Measurements from ENCODE around the gene RPH3AL. TPM values are rescaled to one million over a fixed set of nuclear protein-coding genes. Genes with fewer than 3 reads are reported as not detected.
A peak's percentile ranks its signal among the peaks of the same experiment; 100 is the strongest.
"Not testable (repeated sequence)": the region's sequence is repeated elsewhere in the genome, so short reads cannot be mapped to it uniquely, and the experiment has no call there.

The RPH3AL gene
- total and polyA plus RNA-seq, 7 experiments from 2014 or later = 0.84 to 19.6 (median 4.3) TPM

DNA sequence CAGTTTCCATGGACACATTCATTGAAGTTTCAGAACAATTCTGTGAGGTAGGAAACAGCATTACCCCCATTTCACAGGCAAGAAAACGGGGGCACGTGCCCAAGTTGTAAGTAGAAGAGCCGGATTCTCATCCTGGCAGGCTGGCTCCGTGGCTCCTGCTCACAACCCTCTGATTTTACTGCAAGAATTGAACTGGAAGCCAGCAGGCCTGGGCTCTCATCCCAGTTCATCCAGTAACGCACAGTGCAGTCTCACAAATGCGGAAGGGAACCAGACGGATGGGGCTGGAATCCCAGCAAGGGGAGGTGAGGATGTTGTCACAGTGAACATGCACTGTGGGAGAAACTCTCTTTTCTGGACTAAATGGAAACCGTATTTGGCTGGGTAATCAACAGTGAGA is 130.4 kb downstream of the RPH3AL start:
- H3K27me3 Mint-ChIP-seq = no peaks in the 10 kb centered on the region
- no peaks in the 10 kb centered on the region for H3K36me3 Mint-ChIP-seq
- H3K4me1 Mint-ChIP-seq = no peaks in the 10 kb centered on the region
- intact Hi-C loops (cut with micrococcal nuclease) = no loop called here
- Histone ChIP-seq H3K4me3 (ENCODE audit: low read length) (no peak overlapping the region), H3K36me3 (ENCODE audit: control insufficient read depth in 2 of 3, insufficient read depth in 3 of 3, low read length in 3 of 3) (no peaks in the 10 kb centered on the region), H3K27me3 (ENCODE audit: control insufficient read depth in 2 of 2, insufficient read depth in 2 of 2, low read length in 2 of 2) (no peaks in the 10 kb centered on the region), H3K9me3 (ENCODE audit: control insufficient read depth in 2 of 3, low read length in 3 of 3) (no peaks in the 10 kb centered on the region), H3K27ac (ENCODE audit: low read depth, low read length) (no peak overlapping the region), H3K4me1 (ENCODE audit: control insufficient read depth in 2 of 2, insufficient read depth in 2 of 2, low read length in 2 of 2) (no peaks in the 10 kb centered on the region)
- H3K27ac Mint-ChIP-seq = no peak overlapping the region
- CTCF ChIA-PET = interaction anchor here (0.6 kb wide), 1 partner anchor 76 kb away, joined by 3 read pairs; no protein-coding TSS in a partner anchor
- H3K9me3 Mint-ChIP-seq = no peaks in the 10 kb centered on the region
- no peak overlapping the region for H3K4me3 Mint-ChIP-seq
- ATAC-seq (no peak), DNase-seq (no peak)
- POLR2A ChIA-PET = no interaction called here

DNA sequence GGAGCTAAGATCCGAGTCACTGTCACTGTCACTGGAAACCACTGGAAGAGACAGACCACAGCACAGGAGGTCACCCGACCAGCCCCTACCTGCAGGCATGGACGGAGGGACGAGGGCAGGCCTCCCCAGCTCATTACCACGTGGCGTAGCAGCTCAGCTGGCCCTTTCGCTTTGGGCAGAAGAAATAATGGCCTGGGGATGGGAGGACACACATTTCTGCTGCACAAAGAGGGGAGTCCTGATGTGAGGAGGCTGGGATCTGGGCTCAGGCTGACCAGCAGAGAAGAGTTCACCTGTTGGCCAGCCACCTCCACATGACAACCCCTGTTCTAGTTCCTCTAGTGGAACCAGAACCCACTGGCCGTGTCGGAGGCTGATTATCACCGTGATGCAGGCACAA is 132.9 kb downstream of the RPH3AL start:
- ATAC-seq = no peak
- Mint-ChIP-seq H3K4me1 (peaks cover 0 to 13% (median 0%) of the 10 kb centered on the region in 7 donors), H3K4me3 (no peak overlapping the region), H3K36me3 (no peaks in the 10 kb centered on the region), H3K27ac (no peak overlapping the region), H3K27me3 (no peaks in the 10 kb centered on the region), H3K9me3 (no peaks in the 10 kb centered on the region)
- intact Hi-C loops (cut with micrococcal nuclease) = no loop called here
- ChIA-PET CTCF (no interaction called here), POLR2A (no interaction called here)
- Histone ChIP-seq H3K36me3 (ENCODE audit: control insufficient read depth in 2 of 3, insufficient read depth in 3 of 3, low read length in 3 of 3) (no peaks in the 10 kb centered on the region), H3K4me1 (ENCODE audit: control insufficient read depth in 2 of 2, insufficient read depth in 2 of 2, low read length in 2 of 2) (no peaks in the 10 kb centered on the region), H3K27me3 (ENCODE audit: control insufficient read depth in 2 of 2, insufficient read depth in 2 of 2, low read length in 2 of 2) (no peaks in the 10 kb centered on the region), H3K27ac (ENCODE audit: low read depth, low read length) (no peak overlapping the region), H3K9me3 (ENCODE audit: control insufficient read depth in 2 of 3, low read length in 3 of 3) (no peaks in the 10 kb centered on the region), H3K4me3 (ENCODE audit: low read length) (no peak overlapping the region)
- no peak for DNase-seq

DNA sequence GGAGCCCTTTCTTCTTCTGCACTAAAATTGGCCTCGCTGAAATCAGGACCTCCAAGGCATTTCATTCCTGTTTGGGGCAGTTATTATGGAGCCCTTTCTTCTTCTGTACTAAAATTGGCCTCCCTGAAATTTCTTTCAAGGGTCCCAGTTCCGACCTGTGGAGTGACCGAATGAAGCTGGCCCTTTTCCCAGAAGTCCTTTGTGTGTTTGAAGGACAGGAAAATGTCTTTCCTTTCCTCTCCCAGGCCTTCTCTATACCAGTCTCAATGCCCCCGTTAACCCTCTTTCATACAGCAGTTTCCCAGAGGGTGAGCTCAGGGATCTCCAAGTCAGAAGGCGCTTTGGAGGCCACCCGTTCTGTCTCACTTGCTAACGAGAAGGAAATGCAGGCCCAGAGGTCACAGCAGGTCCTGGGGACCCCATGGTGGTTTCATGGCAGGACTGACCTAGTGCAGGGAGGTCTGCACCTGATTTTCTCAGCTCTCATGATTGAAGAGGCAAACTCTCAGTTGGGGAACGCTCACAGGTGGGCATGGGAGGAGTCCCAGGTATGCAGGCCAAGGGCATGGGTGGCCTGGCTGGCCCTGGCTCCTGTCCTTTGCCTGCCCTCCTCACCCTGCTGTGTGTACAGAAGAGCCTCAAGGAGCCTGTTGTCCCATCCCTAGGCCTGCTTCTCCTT is 134.0 kb downstream of the RPH3AL start:
- Mint-ChIP-seq H3K27ac (no peak overlapping the region), H3K36me3 (no peaks in the 10 kb centered on the region), H3K27me3 (no peaks in the 10 kb centered on the region), H3K9me3 (no peaks in the 10 kb centered on the region), H3K4me3 (no peak overlapping the region), H3K4me1 (peaks cover 0 to 13% (median 0%) of the 10 kb centered on the region in 7 donors)
- H3K36me3 ChIP-seq (ENCODE audit: control insufficient read depth in 2 of 3, insufficient read depth in 3 of 3, low read length in 3 of 3) = no peaks in the 10 kb centered on the region
- H3K4me3 ChIP-seq (ENCODE audit: low read length) = no peak overlapping the region
- H3K4me1 ChIP-seq (ENCODE audit: control insufficient read depth in 2 of 2, insufficient read depth in 2 of 2, low read length in 2 of 2) = no peaks in the 10 kb centered on the region
- no peak overlapping the region for H3K27ac ChIP-seq (ENCODE audit: low read depth, low read length)
- DNase-seq = no peak
- ChIA-PET CTCF (no interaction called here), POLR2A (no interaction called here)
- H3K9me3 ChIP-seq (ENCODE audit: control insufficient read depth in 2 of 3, low read length in 3 of 3) = no peaks in the 10 kb centered on the region
- intact Hi-C loops (cut with micrococcal nuclease) = no loop called here
- no peak for ATAC-seq
- no peaks in the 10 kb centered on the region for H3K27me3 ChIP-seq (ENCODE audit: control insufficient read depth in 2 of 2, insufficient read depth in 2 of 2, low read length in 2 of 2)

DNA sequence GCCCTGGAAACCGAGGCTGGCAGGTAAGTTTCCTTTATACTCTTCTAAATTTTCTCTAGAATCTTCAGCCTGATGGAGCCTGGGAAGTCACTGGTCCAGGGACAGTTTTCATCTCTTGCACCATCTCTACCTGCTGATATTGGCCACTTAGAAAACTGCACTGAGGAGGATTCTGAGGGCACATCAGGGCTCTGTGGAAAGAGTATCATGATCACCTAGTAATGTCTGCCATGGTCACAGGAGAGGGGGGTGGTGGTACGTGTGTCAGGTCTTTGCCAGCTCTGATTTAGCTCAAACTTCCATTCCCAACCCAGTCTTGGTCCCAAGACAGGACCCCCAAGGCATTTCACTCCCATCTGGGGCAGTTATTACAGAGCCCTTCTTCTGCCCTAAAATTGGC is 136.0 kb downstream of the RPH3AL start:
- peak overlapping the region in 1 of 9 donors; percentile 19 for H3K27ac Mint-ChIP-seq
- ATAC-seq = no peak
- peak overlapping the region in 2 of 10 donors; percentile 53 to 69 for H3K4me3 Mint-ChIP-seq

DNA sequence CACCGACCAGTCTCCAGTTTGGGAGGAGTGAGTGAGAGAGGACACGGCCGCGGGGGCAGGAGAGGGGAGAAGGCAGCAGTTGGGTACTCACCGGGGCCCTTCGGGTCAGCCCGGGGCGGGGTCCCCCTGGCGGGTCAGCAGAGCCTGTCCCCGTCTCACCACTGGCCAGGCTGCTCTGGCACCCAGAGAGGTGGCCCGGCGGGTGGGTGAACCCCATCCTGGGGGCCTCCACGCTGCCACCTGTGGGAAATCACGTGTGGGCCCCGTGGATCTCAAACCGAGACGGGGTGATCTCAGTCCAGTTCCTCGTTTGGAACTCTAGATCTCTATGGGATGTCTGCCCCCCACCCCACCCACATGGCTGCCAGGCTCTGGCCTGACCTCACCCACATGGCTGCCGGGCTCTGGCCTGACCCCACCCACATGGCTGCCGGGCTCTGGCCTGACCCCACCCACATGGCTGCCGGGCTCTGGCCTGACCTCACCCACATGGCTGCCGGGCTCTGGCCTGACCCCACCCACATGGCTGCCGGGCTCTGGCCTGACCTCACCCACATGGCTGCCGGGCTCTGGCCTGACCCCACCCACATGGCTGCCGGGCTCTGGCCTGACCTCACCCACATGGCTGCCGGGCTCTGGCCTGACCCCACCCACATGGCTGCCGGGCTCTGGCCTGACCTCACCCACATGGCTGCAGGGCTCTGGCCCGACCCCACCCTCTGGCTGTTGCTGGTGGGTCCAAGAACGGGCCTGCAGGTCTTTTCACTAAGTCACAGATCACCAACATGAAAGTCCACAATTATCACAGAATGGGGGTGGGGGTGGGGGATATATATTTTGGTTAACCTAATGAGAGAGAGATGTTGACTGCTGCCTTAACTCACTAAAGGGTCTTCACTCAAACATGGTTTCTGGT is 136.8 kb downstream of the RPH3AL start:
- DNase-seq; H3K4me1 ChIP-seq (ENCODE audit: control insufficient read depth in 2 of 2, insufficient read depth in 2 of 2, low read length in 2 of 2); POLR2A ChIA-PET; CTCF ChIA-PET; ATAC-seq; H3K27me3 Mint-ChIP-seq; H3K27me3 ChIP-seq (ENCODE audit: control insufficient read depth in 2 of 2, insufficient read depth in 2 of 2, low read length in 2 of 2); H3K9me3 ChIP-seq (ENCODE audit: control insufficient read depth in 2 of 3, low read length in 3 of 3); H3K36me3 ChIP-seq (ENCODE audit: control insufficient read depth in 2 of 3, insufficient read depth in 3 of 3, low read length in 3 of 3); intact Hi-C loops (cut with micrococcal nuclease); H3K9me3 Mint-ChIP-seq; H3K27ac ChIP-seq (ENCODE audit: low read depth, low read length); H3K4me3 ChIP-seq (ENCODE audit: low read length): not testable (repeated sequence)
- Mint-ChIP-seq H3K27ac (peak overlapping the region in 1 of 9 donors; percentile 19), H3K4me3 (peak overlapping the region in 2 of 10 donors; percentile 63 to 83), H3K36me3 (peaks cover 0 to 15% (median 7%) of the 10 kb centered on the region in 5 donors), H3K4me1 (peaks cover 0 to 13% (median 0%) of the 10 kb centered on the region in 7 donors)

More for the DNA sequence above, 136.0 kb downstream of the RPH3AL start:
- Histone ChIP-seq H3K27me3 (ENCODE audit: control insufficient read depth in 2 of 2, insufficient read depth in 2 of 2, low read length in 2 of 2) (no peaks in the 10 kb centered on the region), H3K27ac (ENCODE audit: low read depth, low read length) (no peak overlapping the region), H3K36me3 (ENCODE audit: control insufficient read depth in 2 of 3, insufficient read depth in 3 of 3, low read length in 3 of 3) (no peaks in the 10 kb centered on the region), H3K4me3 (ENCODE audit: low read length) (no peak overlapping the region), H3K9me3 (ENCODE audit: control insufficient read depth in 2 of 3, low read length in 3 of 3) (no peaks in the 10 kb centered on the region), H3K4me1 (ENCODE audit: control insufficient read depth in 2 of 2, insufficient read depth in 2 of 2, low read length in 2 of 2) (no peaks in the 10 kb centered on the region)
- no peak for DNase-seq
- H3K27me3 Mint-ChIP-seq = no peaks in the 10 kb centered on the region
- ChIA-PET CTCF (no interaction called here), POLR2A (no interaction called here)
- peaks cover 0 to 9% (median 5%) of the 10 kb centered on the region in 5 donors for H3K36me3 Mint-ChIP-seq
- H3K4me1 Mint-ChIP-seq = peaks cover 0 to 13% (median 0%) of the 10 kb centered on the region in 7 donors
- intact Hi-C loops (cut with micrococcal nuclease) = no loop called here
- no peaks in the 10 kb centered on the region for H3K9me3 Mint-ChIP-seq

DNA sequence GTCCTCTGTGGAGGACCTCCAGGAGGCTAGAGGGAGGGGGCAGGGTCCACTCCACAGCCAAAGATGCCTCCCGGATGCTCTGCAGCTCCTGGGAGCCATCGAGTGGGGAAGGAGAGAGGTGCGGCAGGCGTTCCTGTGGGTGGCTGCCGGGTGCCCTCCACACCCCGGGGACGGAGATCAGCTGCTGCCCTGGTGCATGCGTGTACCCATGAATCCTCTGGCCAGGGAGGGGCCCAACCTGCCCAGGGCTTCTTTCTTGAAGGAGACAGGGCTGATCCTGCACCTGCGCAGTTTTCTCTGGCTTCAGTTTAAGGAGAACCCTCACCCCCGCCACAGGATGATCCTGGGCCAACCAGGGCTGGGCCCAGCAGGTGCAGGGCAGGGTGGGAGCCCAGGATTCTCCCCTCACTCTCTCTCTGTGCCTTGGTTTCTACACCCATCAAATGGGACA is 137.7 kb downstream of the RPH3AL start:
- intact Hi-C loops (cut with micrococcal nuclease) = no loop called here
- Histone ChIP-seq H3K4me3 (ENCODE audit: low read length) (no peak overlapping the region), H3K36me3 (ENCODE audit: control insufficient read depth in 2 of 3, insufficient read depth in 3 of 3, low read length in 3 of 3) (no peaks in the 10 kb centered on the region), H3K9me3 (ENCODE audit: control insufficient read depth in 2 of 3, low read length in 3 of 3) (no peaks in the 10 kb centered on the region), H3K27me3 (ENCODE audit: control insufficient read depth in 2 of 2, insufficient read depth in 2 of 2, low read length in 2 of 2) (no peaks in the 10 kb centered on the region), H3K4me1 (ENCODE audit: control insufficient read depth in 2 of 2, insufficient read depth in 2 of 2, low read length in 2 of 2) (no peaks in the 10 kb centered on the region), H3K27ac (ENCODE audit: low read depth, low read length) (no peak overlapping the region)
- ChIA-PET CTCF (no interaction called here), POLR2A (no interaction called here)
- Mint-ChIP-seq H3K4me3 (peak overlapping the region in 2 of 10 donors; percentile 63 to 83), H3K4me1 (peaks cover 0 to 13% (median 0%) of the 10 kb centered on the region in 7 donors), H3K9me3 (peaks cover 0 to 7% (median 0%) of the 10 kb centered on the region in 11 donors), H3K36me3 (peaks cover 0 to 16% (median 7%) of the 10 kb centered on the region in 5 donors), H3K27me3 (peaks cover 0 to 4% (median 0%) of the 10 kb centered on the region in 5 donors), H3K27ac (no peak overlapping the region)
- DNase-seq = no peak
- ATAC-seq = no peak
